Measurements from ENCODE around the gene WIPI1. TPM values are rescaled to one million over a fixed set of nuclear protein-coding genes. Genes with fewer than 3 reads are reported as not detected.
A peak's percentile ranks its signal among the peaks of the same experiment; 100 is the strongest.

The WIPI1 gene
- total and polyA plus RNA-seq, 2 of the 13 experiments (the other 11 are each of a cell fraction or from before 2014, with no cell fraction given), result 29.4 to 141 TPM

DNA sequence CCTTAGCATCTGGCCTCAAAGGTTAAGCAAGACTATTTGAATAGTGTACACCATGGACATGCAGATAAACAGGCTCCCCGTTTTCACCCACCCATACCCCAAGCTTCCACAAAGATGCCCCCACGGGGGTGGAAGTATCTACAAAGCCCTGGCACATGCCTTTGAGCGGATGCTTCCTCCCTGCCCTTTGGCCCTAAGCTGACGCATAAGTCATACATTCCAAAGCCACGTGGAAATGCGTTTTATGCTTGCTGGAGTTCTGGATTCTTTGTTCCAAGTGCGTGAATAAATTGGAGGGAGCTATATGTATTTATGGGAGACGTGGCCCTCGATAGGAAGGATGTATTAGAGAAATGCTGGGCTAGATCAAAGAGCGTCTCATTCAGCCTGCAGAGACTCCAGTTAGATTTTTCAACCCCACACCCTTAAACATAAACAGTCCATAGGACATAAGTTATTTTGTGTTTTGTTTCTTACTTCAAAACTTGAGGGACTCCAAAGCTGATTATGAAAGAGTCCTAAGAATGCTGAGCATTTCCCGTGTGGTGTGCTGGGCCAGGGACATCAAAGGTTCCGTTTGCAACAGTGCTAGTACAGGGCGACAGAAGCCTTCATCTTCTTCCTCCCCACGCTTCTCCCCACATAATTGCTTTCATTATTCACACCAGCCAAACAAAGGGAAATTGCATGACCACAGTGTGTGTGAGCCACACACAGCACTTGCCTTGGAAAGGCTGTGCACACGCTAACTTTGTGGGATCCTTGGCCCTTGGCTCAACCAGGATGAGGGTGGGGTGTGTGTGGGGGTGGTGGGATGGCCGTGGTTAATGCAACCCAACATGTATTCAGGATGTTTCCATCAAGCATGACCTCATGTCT lies 73.6 kb downstream of the WIPI1 start (continued):
- TF ChIP-seq, protein P1, sequence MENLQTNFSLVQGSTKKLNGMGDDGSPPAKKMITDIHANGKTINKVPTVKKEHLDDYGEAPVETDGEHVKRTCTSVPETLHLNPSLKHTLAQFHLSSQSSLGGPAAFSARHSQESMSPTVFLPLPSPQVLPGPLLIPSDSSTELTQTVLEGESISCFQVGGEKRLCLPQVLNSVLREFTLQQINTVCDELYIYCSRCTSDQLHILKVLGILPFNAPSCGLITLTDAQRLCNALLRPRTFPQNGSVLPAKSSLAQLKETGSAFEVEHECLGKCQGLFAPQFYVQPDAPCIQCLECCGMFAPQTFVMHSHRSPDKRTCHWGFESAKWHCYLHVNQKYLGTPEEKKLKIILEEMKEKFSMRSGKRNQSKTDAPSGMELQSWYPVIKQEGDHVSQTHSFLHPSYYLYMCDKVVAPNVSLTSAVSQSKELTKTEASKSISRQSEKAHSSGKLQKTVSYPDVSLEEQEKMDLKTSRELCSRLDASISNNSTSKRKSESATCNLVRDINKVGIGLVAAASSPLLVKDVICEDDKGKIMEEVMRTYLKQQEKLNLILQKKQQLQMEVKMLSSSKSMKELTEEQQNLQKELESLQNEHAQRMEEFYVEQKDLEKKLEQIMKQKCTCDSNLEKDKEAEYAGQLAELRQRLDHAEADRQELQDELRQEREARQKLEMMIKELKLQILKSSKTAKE (CRISPR knock-in tag; IDR thresholded peaks at IDR 0.05; ENCODE audit: borderline replicate concordance), result peak; percentile 79
- TF ChIP-seq, protein P2, sequence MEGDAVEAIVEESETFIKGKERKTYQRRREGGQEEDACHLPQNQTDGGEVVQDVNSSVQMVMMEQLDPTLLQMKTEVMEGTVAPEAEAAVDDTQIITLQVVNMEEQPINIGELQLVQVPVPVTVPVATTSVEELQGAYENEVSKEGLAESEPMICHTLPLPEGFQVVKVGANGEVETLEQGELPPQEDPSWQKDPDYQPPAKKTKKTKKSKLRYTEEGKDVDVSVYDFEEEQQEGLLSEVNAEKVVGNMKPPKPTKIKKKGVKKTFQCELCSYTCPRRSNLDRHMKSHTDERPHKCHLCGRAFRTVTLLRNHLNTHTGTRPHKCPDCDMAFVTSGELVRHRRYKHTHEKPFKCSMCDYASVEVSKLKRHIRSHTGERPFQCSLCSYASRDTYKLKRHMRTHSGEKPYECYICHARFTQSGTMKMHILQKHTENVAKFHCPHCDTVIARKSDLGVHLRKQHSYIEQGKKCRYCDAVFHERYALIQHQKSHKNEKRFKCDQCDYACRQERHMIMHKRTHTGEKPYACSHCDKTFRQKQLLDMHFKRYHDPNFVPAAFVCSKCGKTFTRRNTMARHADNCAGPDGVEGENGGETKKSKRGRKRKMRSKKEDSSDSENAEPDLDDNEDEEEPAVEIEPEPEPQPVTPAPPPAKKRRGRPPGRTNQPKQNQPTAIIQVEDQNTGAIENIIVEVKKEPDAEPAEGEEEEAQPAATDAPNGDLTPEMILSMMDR (CRISPR knock-in tag; IDR thresholded peaks at IDR 0.05), result peak; percentile 18; the same call in 1 of the 2 replicates
- TF ChIP-seq GABPB1 (CRISPR knock-in tag; IDR thresholded peaks at IDR 0.05), result peak; percentile 66; the same call in 1 of the 2 replicates
- TF ChIP-seq ZFP41 (CRISPR knock-in tag; IDR thresholded peaks at IDR 0.05; ENCODE audit: borderline replicate concordance), result peak; percentile 85; the same call in 1 of the 2 replicates
- peak; percentile 4; the same call in 1 of the 2 replicates for TF ChIP-seq RARG (CRISPR knock-in tag; IDR thresholded peaks at IDR 0.05; ENCODE audit: low read depth)
- TF ChIP-seq PHF8 (CRISPR knock-in tag; IDR thresholded peaks at IDR 0.05), result no peak; the same call in 1 of the 2 replicates
- peak; percentile 94; the same call in 1 of the 2 replicates for TF ChIP-seq ZBTB20 (CRISPR knock-in tag; IDR thresholded peaks at IDR 0.05; ENCODE audit: borderline replicate concordance, low read depth)
- peak; percentile 99 for TF ChIP-seq TCF7 (IDR thresholded peaks at IDR 0.05; ENCODE audit: low read depth)
- TF ChIP-seq XBP1 (CRISPR knock-in tag; IDR thresholded peaks at IDR 0.05), result peak; percentile 86
- TF ChIP-seq ZNF34 (CRISPR knock-in tag; IDR thresholded peaks at IDR 0.05; ENCODE audit: borderline replicate concordance), result peak; percentile 71
- TF ChIP-seq, protein P3, sequence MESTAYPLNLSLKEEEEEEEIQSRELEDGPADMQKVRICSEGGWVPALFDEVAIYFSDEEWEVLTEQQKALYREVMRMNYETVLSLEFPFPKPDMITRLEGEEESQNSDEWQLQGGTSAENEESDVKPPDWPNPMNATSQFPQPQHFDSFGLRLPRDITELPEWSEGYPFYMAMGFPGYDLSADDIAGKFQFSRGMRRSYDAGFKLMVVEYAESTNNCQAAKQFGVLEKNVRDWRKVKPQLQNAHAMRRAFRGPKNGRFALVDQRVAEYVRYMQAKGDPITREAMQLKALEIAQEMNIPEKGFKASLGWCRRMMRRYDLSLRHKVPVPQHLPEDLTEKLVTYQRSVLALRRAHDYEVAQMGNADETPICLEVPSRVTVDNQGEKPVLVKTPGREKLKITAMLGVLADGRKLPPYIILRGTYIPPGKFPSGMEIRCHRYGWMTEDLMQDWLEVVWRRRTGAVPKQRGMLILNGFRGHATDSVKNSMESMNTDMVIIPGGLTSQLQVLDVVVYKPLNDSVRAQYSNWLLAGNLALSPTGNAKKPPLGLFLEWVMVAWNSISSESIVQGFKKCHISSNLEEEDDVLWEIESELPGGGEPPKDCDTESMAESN (CRISPR knock-in tag; conservative IDR thresholded peaks at IDR 0.05), result no peak; the same call in 1 of the 2 replicates
- TF ChIP-seq, protein P4, sequence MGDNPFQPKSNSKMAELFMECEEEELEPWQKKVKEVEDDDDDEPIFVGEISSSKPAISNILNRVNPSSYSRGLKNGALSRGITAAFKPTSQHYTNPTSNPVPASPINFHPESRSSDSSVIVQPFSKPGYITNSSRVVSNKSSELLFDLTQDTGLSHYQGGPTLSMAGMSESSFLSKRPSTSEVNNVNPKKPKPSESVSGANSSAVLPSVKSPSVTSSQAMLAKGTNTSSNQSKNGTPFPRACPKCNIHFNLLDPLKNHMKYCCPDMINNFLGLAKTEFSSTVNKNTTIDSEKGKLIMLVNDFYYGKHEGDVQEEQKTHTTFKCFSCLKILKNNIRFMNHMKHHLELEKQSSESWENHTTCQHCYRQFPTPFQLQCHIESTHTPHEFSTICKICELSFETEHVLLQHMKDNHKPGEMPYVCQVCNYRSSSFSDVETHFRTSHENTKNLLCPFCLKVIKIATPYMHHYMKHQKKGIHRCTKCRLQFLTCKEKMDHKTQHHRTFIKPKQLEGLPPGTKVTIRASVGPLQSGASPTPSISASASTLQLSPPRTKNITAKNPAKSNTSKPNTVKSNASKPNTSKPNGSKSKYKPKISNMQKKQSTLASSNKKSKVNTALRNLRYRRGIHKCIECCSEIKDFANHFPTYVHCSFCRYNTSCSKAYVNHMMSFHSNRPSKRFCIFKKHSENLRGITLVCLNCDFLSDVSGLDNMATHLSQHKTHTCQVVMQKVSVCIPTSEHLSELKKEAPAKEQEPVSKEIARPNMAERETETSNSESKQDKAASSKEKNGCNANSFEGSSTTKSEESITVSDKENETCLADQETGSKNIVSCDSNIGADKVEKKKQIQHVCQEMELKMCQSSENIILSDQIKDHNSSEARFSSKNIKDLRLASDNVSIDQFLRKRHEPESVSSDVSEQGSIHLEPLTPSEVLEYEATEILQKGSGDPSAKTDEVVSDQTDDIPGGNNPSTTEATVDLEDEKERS (CRISPR knock-in tag; IDR thresholded peaks at IDR 0.05), result peak; percentile 93
- peak; percentile 73; the same call in 1 of the 2 replicates for TF ChIP-seq KDM5B (CRISPR knock-in tag; IDR thresholded peaks at IDR 0.05; ENCODE audit: borderline replicate concordance)
- TF ChIP-seq, protein P5, sequence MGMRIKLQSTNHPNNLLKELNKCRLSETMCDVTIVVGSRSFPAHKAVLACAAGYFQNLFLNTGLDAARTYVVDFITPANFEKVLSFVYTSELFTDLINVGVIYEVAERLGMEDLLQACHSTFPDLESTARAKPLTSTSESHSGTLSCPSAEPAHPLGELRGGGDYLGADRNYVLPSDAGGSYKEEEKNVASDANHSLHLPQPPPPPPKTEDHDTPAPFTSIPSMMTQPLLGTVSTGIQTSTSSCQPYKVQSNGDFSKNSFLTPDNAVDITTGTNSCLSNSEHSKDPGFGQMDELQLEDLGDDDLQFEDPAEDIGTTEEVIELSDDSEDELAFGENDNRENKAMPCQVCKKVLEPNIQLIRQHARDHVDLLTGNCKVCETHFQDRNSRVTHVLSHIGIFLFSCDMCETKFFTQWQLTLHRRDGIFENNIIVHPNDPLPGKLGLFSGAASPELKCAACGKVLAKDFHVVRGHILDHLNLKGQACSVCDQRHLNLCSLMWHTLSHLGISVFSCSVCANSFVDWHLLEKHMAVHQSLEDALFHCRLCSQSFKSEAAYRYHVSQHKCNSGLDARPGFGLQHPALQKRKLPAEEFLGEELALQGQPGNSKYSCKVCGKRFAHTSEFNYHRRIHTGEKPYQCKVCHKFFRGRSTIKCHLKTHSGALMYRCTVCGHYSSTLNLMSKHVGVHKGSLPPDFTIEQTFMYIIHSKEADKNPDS (CRISPR knock-in tag; IDR thresholded peaks at IDR 0.05), result 0 out of 2 replicates have a peak, but pooled peaks have one; percentile 53
- peak; percentile 93 for TF ChIP-seq TEAD3 (CRISPR knock-in tag; optimal IDR thresholded peaks at IDR 0.05; ENCODE audit: borderline replicate concordance)
- TF ChIP-seq DPF2 (CRISPR knock-in tag; IDR thresholded peaks at IDR 0.05; ENCODE audit: borderline replicate concordance, low read depth), result peak; percentile 93; the same call in 1 of the 2 replicates

Measured in HepG2 (cell line).